CD4-positive, CD25-positive, alpha-beta regulatory T cell (primary cell): ENCODE measurements around the gene SDE2. TPM values are rescaled to one million over a fixed set of nuclear protein-coding genes. Genes with fewer than 3 reads are reported as not detected.

Experiments
- ATAC-seq, 2 donors: fragments of 150-1000 bp; cut with Tn5 transposase; one replicate each; pipeline ENCODE4 v1.10.0; 2021; ENCODE audit warnings: low read depth in 2 of 2, moderate number of reproducible peaks in 2 of 2, moderate library complexity in 1 of 2
- DNase-seq, 3 donors: peaks; one replicate each; pipeline versions ENCODE4 v3.0.0 to v3.0.0-alpha.2; 2012 to 2022; ENCODE audit warnings: mixed read lengths in 1 of 3
- H3K27ac ChIP-seq: one replicate; pipeline ENCODE4 v1.7.0; 2013; ENCODE audit warnings: mild to moderate bottlenecking, low read length; ENCODE audit not compliant: insufficient read depth, poor library complexity, severe bottlenecking
- H3K27me3 ChIP-seq: one replicate; pipeline ENCODE4 v1.7.0; 2013; ENCODE audit warnings: low read length; ENCODE audit not compliant: control insufficient read depth, insufficient read depth
- H3K36me3 ChIP-seq: one replicate; pipeline ENCODE4 v1.7.0; 2013; ENCODE audit warnings: mild to moderate bottlenecking, low read length, moderate library complexity; ENCODE audit not compliant: control insufficient read depth, insufficient read depth
- H3K4me1 ChIP-seq: 2 replicates; pipeline ENCODE4 v1.7.0; 2013; ENCODE audit warnings: mild to moderate bottlenecking, low read length; ENCODE audit not compliant: insufficient read depth, control insufficient read depth, poor library complexity, severe bottlenecking
- H3K4me3 ChIP-seq: one replicate; pipeline ENCODE4 v1.7.0; 2013; ENCODE audit warnings: low read depth, mild to moderate bottlenecking, low read length, moderate library complexity
- H3K9me3 ChIP-seq, 2 experiments: 1 replicate in 1 of 2; 2 replicates in 1 of 2; pipeline ENCODE4 v1.7.0; 2013; ENCODE audit warnings: low read length in 2 of 2, mild to moderate bottlenecking in 1 of 2, moderate library complexity in 1 of 2; ENCODE audit not compliant: control insufficient read depth in 2 of 2
- H3K27ac Mint-ChIP-seq, 3 donors: one replicate each; pipeline ENCODE4 v1.8.0; 2020 to 2022; ENCODE audit warnings: mild to moderate bottlenecking in 3 of 3, mixed read lengths in 3 of 3, moderate library complexity in 2 of 3
- H3K27me3 Mint-ChIP-seq: one replicate; pipeline ENCODE4 v1.8.0; 2022; ENCODE audit warnings: mild to moderate bottlenecking, mixed read lengths
- H3K36me3 Mint-ChIP-seq: one replicate; pipeline ENCODE4 v1.8.0; 2020; ENCODE audit warnings: mixed read lengths
- H3K4me1 Mint-ChIP-seq, 4 donors: one replicate each; pipeline ENCODE4 v1.8.0; 2020 to 2022; ENCODE audit warnings: mixed read lengths in 4 of 4, mild to moderate bottlenecking in 1 of 4
- H3K4me3 Mint-ChIP-seq, 4 donors: one replicate each; pipeline ENCODE4 v1.8.0; 2020 to 2022; ENCODE audit warnings: mild to moderate bottlenecking in 4 of 4, mixed read lengths in 4 of 4, moderate library complexity in 3 of 4
- H3K9me3 Mint-ChIP-seq, 7 donors: one replicate each; pipeline ENCODE4 v1.8.0; 2020 to 2022; ENCODE audit warnings: mixed read lengths in 7 of 7, mild to moderate bottlenecking in 3 of 7, moderate library complexity in 2 of 7
- polyA plus RNA-seq, 4 donors: library from polyadenylated mRNA; unstranded; fragments of 300-500 nt; fragmentation: Illumina TruSeq; gene quantifications; one replicate each; pipeline ENCODE4 v1.2.3, GENCODE V29; 2021
- total RNA-seq: library from RNA; stranded (reverse); gene quantifications from one replicate; pipeline ENCODE4 v1.2.3, GENCODE V29; 2022

SDE2 gene
- total RNA-seq (38.1 TPM), polyA plus RNA-seq (10 to 100 TPM in 2 of 4 donors, 1 to 10 TPM in 2; 5.9 to 11.6 (median 9.7) TPM)

GRCh38 chr1:225999227-225999911 lies at the start of gene SDE2:
Gene SDE2 (minus strand): TSS chr1:225999343. CDS start chr1:225999312, 31 bp downstream.
- peaks cover 21% of the 10 kb centered on the region for H3K36me3 Mint-ChIP-seq
- no peaks in the 10 kb centered on the region for H3K9me3 ChIP-seq
- H3K9me3 Mint-ChIP-seq: no peaks in the 10 kb centered on the region
- peaks cover 13% of the 10 kb centered on the region for H3K36me3 ChIP-seq
- peak within 1 kb of the TSS; percentile 100 for H3K27ac ChIP-seq
- peaks cover 12% of the 10 kb centered on the region for H3K27me3 Mint-ChIP-seq
- no peaks in the 10 kb centered on the region for H3K27me3 ChIP-seq
- peak; percentile 87 to 92 for ATAC-seq
- H3K4me1 ChIP-seq: peaks cover 80% of the 10 kb centered on the region
- peak within 1 kb of the TSS; percentile 99 to 100 (median 100) for H3K27ac Mint-ChIP-seq
- H3K4me3 Mint-ChIP-seq: peak within 1 kb of the TSS; percentile 96 to 100 (median 100)
- H3K4me3 ChIP-seq: peak within 1 kb of the TSS; percentile 98
- peak; percentile 99 to 100 (median 100) for DNase-seq
- peaks cover 37 to 91% (median 54%) of the 10 kb centered on the region in 4 donors for H3K4me1 Mint-ChIP-seq

DNA sequence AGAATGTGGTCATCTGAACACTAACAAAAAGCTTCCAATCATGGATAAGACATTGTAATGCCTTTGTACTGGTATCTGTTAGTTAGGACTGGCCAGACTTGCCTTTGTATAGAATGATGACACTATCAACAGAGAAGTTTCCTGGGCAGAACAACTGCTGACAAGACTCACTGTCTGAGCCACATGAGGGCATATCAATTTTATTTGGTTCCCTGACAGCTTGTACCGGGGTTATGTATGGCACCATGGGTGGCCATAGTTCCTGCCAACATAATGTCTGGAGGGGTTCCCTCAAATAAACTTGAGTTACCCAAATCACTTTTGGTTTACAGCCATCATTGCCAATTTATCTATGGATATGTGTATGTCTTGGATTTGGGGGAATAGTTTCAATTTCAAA lies 49.7 kb upstream of the SDE2 start:
- DNase-seq (no peak), ATAC-seq (no peak)
- H3K27me3 Mint-ChIP-seq: no peaks in the 10 kb centered on the region
- H3K4me1 Mint-ChIP-seq: peaks cover 0 to 3% (median under 1%) of the 10 kb centered on the region in 4 donors
- no peaks in the 10 kb centered on the region for H3K9me3 Mint-ChIP-seq
- H3K27ac ChIP-seq: no peak overlapping the region
- no peaks in the 10 kb centered on the region for H3K4me1 ChIP-seq
- H3K36me3 Mint-ChIP-seq: peaks cover 6% of the 10 kb centered on the region
- H3K36me3 ChIP-seq: no peaks in the 10 kb centered on the region
- H3K27me3 ChIP-seq: no peaks in the 10 kb centered on the region
- H3K4me3 Mint-ChIP-seq: no peak overlapping the region
- no peaks in the 10 kb centered on the region for H3K9me3 ChIP-seq
- no peak overlapping the region for H3K27ac Mint-ChIP-seq
- no peak overlapping the region for H3K4me3 ChIP-seq

GRCh38 chr1:226047495-226047894 lies 48.4 kb upstream of the SDE2 start:
- Histone ChIP-seq H3K4me3 (no peak overlapping the region), H3K27ac (no peak overlapping the region), H3K36me3 (no peaks in the 10 kb centered on the region), H3K9me3 (no peaks in the 10 kb centered on the region), H3K4me1 (no peaks in the 10 kb centered on the region), H3K27me3 (no peaks in the 10 kb centered on the region)
- no peak for ATAC-seq
- Mint-ChIP-seq H3K4me1 (peaks cover 0 to 5% (median 2%) of the 10 kb centered on the region in 4 donors), H3K27ac (no peak overlapping the region), H3K4me3 (no peak overlapping the region), H3K9me3 (no peaks in the 10 kb centered on the region), H3K27me3 (no peaks in the 10 kb centered on the region), H3K36me3 (peaks cover 6% of the 10 kb centered on the region)
- DNase-seq: no peak

DNA sequence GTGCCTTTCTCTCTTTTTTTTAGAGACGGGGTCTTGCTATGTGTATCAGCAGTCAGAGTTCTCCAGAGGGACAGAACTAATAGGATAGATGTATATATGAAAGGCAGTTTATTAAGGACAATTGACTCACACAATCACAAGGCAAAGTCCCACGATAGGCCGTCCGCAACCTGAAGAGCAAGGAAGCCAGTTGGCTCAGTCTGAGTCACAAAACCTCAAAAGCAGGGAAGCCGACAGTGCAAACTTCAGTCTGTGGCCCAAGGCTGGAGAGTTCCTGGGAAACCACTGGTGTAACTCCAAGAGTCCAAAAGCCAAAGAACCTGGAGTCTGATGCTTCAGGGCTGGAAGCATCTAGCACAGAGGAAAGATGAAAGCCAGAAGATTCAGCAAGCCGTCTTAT lies 47.1 kb upstream of the SDE2 start:
- H3K4me1 ChIP-seq: no peaks in the 10 kb centered on the region
- Mint-ChIP-seq H3K36me3 (peaks cover 6% of the 10 kb centered on the region), H3K4me3 (no peak overlapping the region), H3K27ac (no peak overlapping the region), H3K27me3 (no peaks in the 10 kb centered on the region), H3K9me3 (no peaks in the 10 kb centered on the region), H3K4me1 (peaks cover 0 to 5% (median under 1%) of the 10 kb centered on the region in 4 donors)
- no peaks in the 10 kb centered on the region for H3K36me3 ChIP-seq
- H3K4me3 ChIP-seq: no peak overlapping the region
- DNase-seq: no peak
- H3K9me3 ChIP-seq: no peaks in the 10 kb centered on the region
- no peak for ATAC-seq
- no peak overlapping the region for H3K27ac ChIP-seq
- no peaks in the 10 kb centered on the region for H3K27me3 ChIP-seq

- H3K27me3 ChIP-seq: no peaks in the 10 kb centered on the region
- H3K4me1 ChIP-seq: no peaks in the 10 kb centered on the region
- no peaks in the 10 kb centered on the region for H3K9me3 ChIP-seq
- Mint-ChIP-seq H3K4me1 (peaks cover 0 to 5% (median under 1%) of the 10 kb centered on the region in 4 donors), H3K36me3 (peaks cover 6% of the 10 kb centered on the region), H3K27ac (no peak overlapping the region), H3K9me3 (no peaks in the 10 kb centered on the region), H3K27me3 (peaks cover under 1% of the 10 kb centered on the region), H3K4me3 (no peak overlapping the region)
- ATAC-seq (no peak), DNase-seq (no peak)
- no peak overlapping the region for H3K27ac ChIP-seq
- H3K4me3 ChIP-seq: no peak overlapping the region
- no peaks in the 10 kb centered on the region for H3K36me3 ChIP-seq
Observed at GRCh38 chr1:226044514-226045101, 45.5 kb upstream of the SDE2 start.

DNA sequence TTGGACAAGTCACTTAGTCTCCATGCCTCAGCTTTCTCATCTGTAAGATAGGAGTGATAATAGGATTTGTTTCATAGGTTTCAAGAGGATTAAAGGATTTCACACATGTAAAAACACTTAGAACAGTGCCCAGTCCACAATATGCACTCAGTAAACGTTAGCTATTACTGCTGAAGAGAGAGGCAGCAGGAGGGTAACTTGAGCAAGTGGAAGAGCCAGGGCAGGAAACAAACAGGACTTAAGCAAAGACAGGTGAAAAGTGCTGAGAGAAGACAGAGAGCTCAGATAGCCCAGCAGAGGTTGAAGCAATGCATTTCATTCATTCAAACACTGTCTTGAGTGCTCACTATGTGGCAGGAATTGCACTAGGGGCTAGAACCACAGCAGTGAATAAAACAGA lies 42.3 kb upstream of the SDE2 start:
- H3K27ac ChIP-seq: no peak overlapping the region
- no peak overlapping the region for H3K4me3 ChIP-seq
- no peaks in the 10 kb centered on the region for H3K9me3 ChIP-seq
- Mint-ChIP-seq H3K36me3 (peaks cover 6% of the 10 kb centered on the region), H3K9me3 (peaks cover 0 to 2% (median 0%) of the 10 kb centered on the region in 7 donors), H3K27me3 (peaks cover 15% of the 10 kb centered on the region), H3K27ac (peak overlapping the region in 1 of 3 donors; percentile 5), H3K4me1 (peaks cover 0 to 5% (median under 1%) of the 10 kb centered on the region in 4 donors), H3K4me3 (no peak overlapping the region)
- H3K4me1 ChIP-seq: no peaks in the 10 kb centered on the region
- no peaks in the 10 kb centered on the region for H3K36me3 ChIP-seq
- ATAC-seq (no peak), DNase-seq (no peak)
- no peaks in the 10 kb centered on the region for H3K27me3 ChIP-seq

- peaks cover 0 to 4% (median 0%) of the 10 kb centered on the region in 4 donors for H3K4me1 Mint-ChIP-seq
- H3K4me3 ChIP-seq: no peak overlapping the region
Observed at GRCh38 chr1:226038661-226039060, 39.5 kb upstream of the SDE2 start.

More at GRCh38 chr1:226038661-226039060, 39.5 kb upstream of the SDE2 start:
- H3K4me3 Mint-ChIP-seq: no peak overlapping the region
- Histone ChIP-seq H3K36me3 (no peaks in the 10 kb centered on the region), H3K4me1 (no peaks in the 10 kb centered on the region), H3K9me3 (no peaks in the 10 kb centered on the region), H3K27me3 (no peaks in the 10 kb centered on the region), H3K27ac (no peak overlapping the region)
- H3K36me3 Mint-ChIP-seq: no peaks in the 10 kb centered on the region
- peaks cover 15% of the 10 kb centered on the region for H3K27me3 Mint-ChIP-seq
- DNase-seq (no peak), ATAC-seq (no peak)
- H3K27ac Mint-ChIP-seq: no peak overlapping the region
- peaks cover 0 to 2% (median 0%) of the 10 kb centered on the region in 7 donors for H3K9me3 Mint-ChIP-seq
